IMR-90 (cell line): ENCODE measurements around the gene BET1. TPM values are rescaled to one million over a fixed set of nuclear protein-coding genes. Genes with fewer than 3 reads are reported as not detected.

ENCODE experiments used
- ATAC-seq: fragments of 200-7000 bp; cut with Tn5 transposase; 2 replicates; pipeline ENCODE4 v1.9.1; 2020; ENCODE audit warnings: low read depth, mild to moderate bottlenecking, moderate library complexity
- BruUV-seq: library from RNA; stranded (reverse); fragments of 400-500 nt; replicated peaks from 2 replicates; lab custom pipeline; 2021; lab: Mats Ljungman, UMichigan
- CTCF ChIA-PET: fragments of 300-600 bp; formaldehyde crosslinking; extraction: SDS; loops from one replicate; lab custom pipeline; 2021; ENCODE audit warnings: antibody characterized with exemption; lab: Yijun Ruan, JAX
- POLR2A ChIA-PET: fragments of 300-600 bp; sonication (Branson Sonifier 250); formaldehyde crosslinking; loops from one replicate; lab custom pipeline; 2022; ENCODE audit warnings: antibody characterized with exemption; ENCODE audit not compliant: unreplicated experiment; lab: Charles Lee
- DNase-seq: peaks from one replicate; pipeline ENCODE4 v3.0.0; 2013
- H2AFZ ChIP-seq: replicated peaks from 2 replicates; pipeline ENCODE3; 2013; ENCODE audit warnings: low read length, mild to moderate bottlenecking; ENCODE audit not compliant: poor library complexity
- H2AK5ac ChIP-seq: 2 replicates; pipeline ENCODE4 v1.6.1; 2013; ENCODE audit warnings: low read depth, low read length, inconsistent platforms
- H2AK9ac ChIP-seq: replicated peaks from 2 replicates; pipeline ENCODE3; 2013; ENCODE audit warnings: mild to moderate bottlenecking, low read depth, low read length, moderate library complexity; ENCODE audit not compliant: poor library complexity
- H2BK120ac ChIP-seq: 2 replicates; pipeline ENCODE4 v1.6.1; 2013; ENCODE audit warnings: low read depth, low read length, inconsistent platforms
- H2BK15ac ChIP-seq: 3 replicates; pipeline ENCODE4 v1.6.1; 2013; ENCODE audit warnings: low read depth, low read length, inconsistent platforms
- H2BK20ac ChIP-seq: 2 replicates; pipeline ENCODE4 v1.6.1; 2013; ENCODE audit warnings: low read depth, mild to moderate bottlenecking, inconsistent platforms, low read length, moderate library complexity
- H2BK5ac ChIP-seq: 2 replicates; pipeline ENCODE4 v1.6.1; 2013; ENCODE audit warnings: mild to moderate bottlenecking, low read depth, low read length, inconsistent platforms; ENCODE audit not compliant: poor library complexity, severe bottlenecking
- H3K14ac ChIP-seq: replicated peaks from 2 replicates; pipeline ENCODE4 v1.6.1; 2013; ENCODE audit warnings: low read depth, low read length, inconsistent platforms
- H3K18ac ChIP-seq: 2 replicates; pipeline ENCODE4 v1.6.1; 2013; ENCODE audit warnings: low read depth, low read length, control low read depth
- H3K23ac ChIP-seq: 2 replicates; pipeline ENCODE4 v1.6.1; 2013; ENCODE audit warnings: low read depth, low read length, inconsistent platforms
- H3K27ac ChIP-seq: 2 replicates; pipeline ENCODE4 v1.5.1; 2013; ENCODE audit warnings: mild to moderate bottlenecking, control low read depth, low read length; ENCODE audit not compliant: insufficient read depth
- H3K27me3 ChIP-seq: 2 replicates; pipeline ENCODE4 v1.6.1; 2013; ENCODE audit warnings: low read length; ENCODE audit not compliant: control insufficient read depth, insufficient read depth
- H3K36me3 ChIP-seq: 2 replicates; pipeline ENCODE4 v1.6.1; 2013; ENCODE audit warnings: low read length, mixed read lengths; ENCODE audit not compliant: control insufficient read depth, insufficient read depth
- H3K4ac ChIP-seq: 2 replicates; pipeline ENCODE4 v1.6.1; 2013; ENCODE audit warnings: low read depth, low read length, inconsistent platforms
- H3K4me1 ChIP-seq: 2 replicates; pipeline ENCODE4 v1.6.1; 2013; ENCODE audit warnings: low read length, mixed read lengths; ENCODE audit not compliant: control insufficient read depth, insufficient read depth
- H3K4me2 ChIP-seq: 2 replicates; pipeline ENCODE4 v1.6.1; 2013; ENCODE audit warnings: low read depth, mild to moderate bottlenecking, control low read depth, low read length, moderate library complexity
- H3K4me3 ChIP-seq: 2 replicates; pipeline ENCODE4 v1.5.1; 2013; ENCODE audit warnings: low read depth, mild to moderate bottlenecking, control low read depth, low read length, moderate library complexity; ENCODE audit not compliant: insufficient read depth
- H3K56ac ChIP-seq: 2 replicates; pipeline ENCODE4 v1.6.1; 2013; ENCODE audit warnings: low read length, inconsistent platforms; ENCODE audit not compliant: insufficient read depth; ENCODE audit errors: extremely low read depth
- H3K79me1 ChIP-seq, 2 experiments: 2 replicates each; pipeline ENCODE4 v1.6.1; 2013; ENCODE audit warnings: low read length in 2 of 2, inconsistent platforms in 1 of 2, low read depth in 1 of 2
- H3K9ac ChIP-seq: 2 replicates; pipeline ENCODE4 v1.6.1; 2013; ENCODE audit warnings: low read depth, low read length, control low read depth
- H3K9me1 ChIP-seq: 2 replicates; pipeline ENCODE4 v1.6.1; 2013; ENCODE audit warnings: low read length, inconsistent platforms; ENCODE audit not compliant: insufficient read depth
- H3K9me3 ChIP-seq: 2 replicates; pipeline ENCODE4 v1.6.1; 2013; ENCODE audit warnings: low read length; ENCODE audit not compliant: control insufficient read depth, insufficient read depth
- H4K20me1 ChIP-seq: 2 replicates; pipeline ENCODE4 v1.6.1; 2013; ENCODE audit warnings: low read length, inconsistent platforms; ENCODE audit not compliant: insufficient read depth
- H4K5ac ChIP-seq: 2 replicates; pipeline ENCODE4 v1.6.1; 2013; ENCODE audit warnings: mild to moderate bottlenecking, low read depth, low read length, control low read depth
- H4K8ac ChIP-seq, 2 experiments: 2 replicates each; pipeline ENCODE4 v1.6.1; 2013; ENCODE audit warnings: low read depth in 2 of 2, low read length in 2 of 2, control low read depth in 1 of 2, inconsistent platforms in 1 of 2
- H4K91ac ChIP-seq: 2 replicates; pipeline ENCODE4 v1.6.1; 2013; ENCODE audit warnings: low read depth, low read length, inconsistent platforms; ENCODE audit not compliant: insufficient read depth
- CEBPB ChIP-seq: IDR thresholded peaks from 2 replicates; pipeline ENCODE4 v1.6.1; 2012; ENCODE audit warnings: low read depth, low read length, improper control_type of control experiment
- CTCF ChIP-seq: conservative IDR thresholded peaks from 2 replicates; pipeline ENCODE4 v1.5.1; 2012; ENCODE audit warnings: mild to moderate bottlenecking, low read depth, low read length, improper control_type of control experiment
- ELK1 ChIP-seq: fragments of 150-350 bp; IDR thresholded peaks from 2 replicates; pipeline ENCODE4 v1.6.1; 2016; ENCODE audit warnings: low read depth, mild to moderate bottlenecking, low read length, moderate library complexity, borderline replicate concordance
- FOS ChIP-seq: fragments of 150-350 bp; IDR thresholded peaks from 2 replicates; pipeline ENCODE4 v1.6.1; 2016; ENCODE audit warnings: low read depth, low read length
- MAFK ChIP-seq: IDR thresholded peaks from 2 replicates; pipeline ENCODE4 v1.6.1; 2012; ENCODE audit warnings: low read depth, low read length, improper control_type of control experiment
- MXI1 ChIP-seq: IDR thresholded peaks from 2 replicates; pipeline ENCODE4 v1.6.1; 2012; ENCODE audit warnings: low read depth, mild to moderate bottlenecking, low read length, moderate library complexity, borderline replicate concordance
- RAD21 ChIP-seq: IDR thresholded peaks from 2 replicates; pipeline ENCODE4 v1.6.1; 2012; ENCODE audit warnings: low read length, improper control_type of control experiment
- RFX5 ChIP-seq: IDR thresholded peaks from 2 replicates; pipeline ENCODE4 v1.8.0; 2012; ENCODE audit warnings: low read depth, mild to moderate bottlenecking, low read length, moderate library complexity
- USF2 ChIP-seq: fragments of 150-350 bp; IDR thresholded peaks from 2 replicates; pipeline ENCODE4 v1.6.1; 2017; ENCODE audit warnings: mild to moderate bottlenecking, antibody characterized with exemption, low read length, low read depth
- WGBS, 2 experiments: methylation state at CpG; one replicate each; pipeline versions ENCODE4 v1.1.5 to v1.1.7; 2013; ENCODE audit warnings: missing lambda C conversion rate in 2 of 2; ENCODE audit not compliant: insufficient read length in 1 of 2; ENCODE audit errors: extremely low coverage in 2 of 2; 5-methylcytosine and 5-hydroxymethylcytosine counted together
- dilution Hi-C: fragments of 300-500 bp; cut with HindIII; formaldehyde crosslinking; loops from one replicate; pipeline ENCODE4 v1.14.3; 2018; ENCODE audit warnings: low sequenced_read_pairs; ENCODE audit not compliant: unreplicated experiment
- in situ Hi-C: fragments of 300-500 bp; cut with MboI; formaldehyde crosslinking; loops from 3 replicates; pipeline ENCODE4 v1.14.3; 2019; ENCODE audit warnings: low sequenced_read_pairs, inconsistent platforms, mixed read lengths
- intact Hi-C: fragments of 100-400 bp; cut with micrococcal nuclease; formaldehyde crosslinking; loops from 2 replicates; pipeline ENCODE4 v1.10.0; 2022
- polyA plus RNA-seq, 3 experiments: library from polyadenylated mRNA; depleted of rRNA; stranded (reverse); fragments of >200 nt; gene quantifications; 2 replicates each; pipeline ENCODE4 v1.2.3, GENCODE V29; 2012; ENCODE audit warnings: low replicate concordance in 1 of 3
- total RNA-seq: library from RNA; depleted of rRNA; stranded (reverse); fragments of >200 nt; gene quantifications from 2 replicates; pipeline ENCODE4 v1.2.3, GENCODE V29; 2012

BET1 gene
- total and polyA plus RNA-seq, 2 of the 4 experiments (the other 2 are of a cell fraction) = 9.9 to 33.2 TPM

GRCh38 chr7:94042381-94042780, 38.2 kb upstream of the BET1 start:
- in situ Hi-C loops = no loop called here
- CTCF ChIA-PET = no interaction called here

More at GRCh38 chr7:94042381-94042780, 38.2 kb upstream of the BET1 start:
- Histone ChIP-seq H3K9me3 (no peaks in the 10 kb centered on the region), H2AK5ac (no peak overlapping the region), H3K36me3 (no peaks in the 10 kb centered on the region), H2BK120ac (no peak overlapping the region), H2BK15ac (no peak overlapping the region), H3K18ac (no peak overlapping the region), H3K4me3 (no peak overlapping the region), H4K5ac (no peak overlapping the region), H4K91ac (no peak overlapping the region), H3K23ac (no peak overlapping the region), H4K8ac (no peak overlapping the region), H3K27ac (no peak overlapping the region), H3K4me1 (peaks cover 2% of the 10 kb centered on the region; the same call in 1 of the 2 replicates), H3K27me3 (peaks cover 9% of the 10 kb centered on the region; the same call in 1 of the 2 replicates), H3K9me1 (no peaks in the 10 kb centered on the region), H2AFZ (no peak overlapping the region), H3K14ac (no peak overlapping the region), H2BK20ac (no peak overlapping the region), H3K4ac (no peak overlapping the region), H3K4me2 (no peak overlapping the region), H2AK9ac (no peak overlapping the region), H2BK5ac (no peak overlapping the region), H3K79me1 (no peaks in the 10 kb centered on the region), H4K20me1 (no peaks in the 10 kb centered on the region), H3K56ac (no peak overlapping the region), H3K9ac (no peak overlapping the region)
- no peak for DNase-seq
- dilution Hi-C loops = no loop called here
- intact Hi-C loops = no loop called here
- ATAC-seq = no peak
- POLR2A ChIA-PET = interaction anchor here (0.6 kb wide), 1 partner anchor 40 kb away, joined by 5 read pairs; no protein-coding TSS in a partner anchor
- no CpG with 5 or more reads among the region's 3 CpGs for WGBS, 2 experiments
- no TSS peak for BruUV-seq
- TF ChIP-seq MXI1 (no peak), CTCF (no peak), CEBPB (no peak), RFX5 (no peak), USF2 (no peak), RAD21 (no peak), ELK1 (no peak), FOS (no peak), MAFK (no peak)
